HEK293 (cell line): ENCODE measurements around the gene HMX1.

Experiments used
- CTCF ChIA-PET: fragments of 350-600 bp; formaldehyde crosslinking; extraction: SDS; loops from one replicate; lab custom pipeline; 2021; ENCODE audit warnings: antibody characterized with exemption; lab: Yijun Ruan, JAX
- POLR2A ChIA-PET: fragments of 300-600 bp; formaldehyde crosslinking; extraction: SDS; loops from one replicate; lab custom pipeline; 2020; ENCODE audit warnings: antibody characterized with exemption, inconsistent platforms; lab: Yijun Ruan, JAX
- H3K27ac ChIP-seq: fragments of 200-500 bp; sonication (Bioruptor generic); 2 replicates; pipeline ENCODE4 v1.5.1; 2014; ENCODE audit warnings: low read depth, low read length, control low read depth, inconsistent platforms; ENCODE audit errors: extremely low read depth
- H3K36me3 ChIP-seq, 2 experiments: fragments of 200-500 bp in 1 of 2; sonication (Bioruptor generic) in 1 of 2; 1 replicate in 1 of 2; 2 replicates in 1 of 2; pipeline ENCODE4 v1.5.1; 2014 to 2017; ENCODE audit warnings: inconsistent platforms in 2 of 2, low read length in 2 of 2; ENCODE audit not compliant: control insufficient read depth in 2 of 2, insufficient read depth in 1 of 2
- H3K4me1 ChIP-seq: fragments of 200-500 bp; sonication (Bioruptor generic); 2 replicates; pipeline ENCODE4 v1.5.1; 2014; ENCODE audit warnings: mild to moderate bottlenecking, low read length, inconsistent platforms; ENCODE audit not compliant: control insufficient read depth, insufficient read depth
- H3K4me3 ChIP-seq: 2 replicates; pipeline ENCODE4 v1.5.1; 2011; ENCODE audit warnings: low read depth, mild to moderate bottlenecking, control low read depth, low read length, moderate library complexity
- H3K9me3 ChIP-seq: fragments of 200-500 bp; sonication (Bioruptor generic); 2 replicates; pipeline ENCODE4 v1.5.1; 2014; ENCODE audit warnings: low read depth, low read length, inconsistent platforms; ENCODE audit not compliant: control insufficient read depth, insufficient read depth
- FEZF1 ChIP-seq: fragments of 450-650 bp; formaldehyde crosslinking; IDR thresholded peaks from 2 replicates; pipeline ENCODE4 v1.5.1; 2016; ENCODE audit warnings: missing biosample characterization, missing genetic modification characterization
- GLI2 ChIP-seq: fragments of 450-650 bp; formaldehyde crosslinking; IDR thresholded peaks from 2 replicates; pipeline ENCODE4; 2017; ENCODE audit warnings: missing biosample characterization, missing genetic modification characterization, low read depth, borderline replicate concordance
- GLI4 ChIP-seq: fragments of 450-650 bp; formaldehyde crosslinking; IDR thresholded peaks from 2 replicates; pipeline ENCODE4 v1.5.1; 2016; ENCODE audit warnings: missing biosample characterization, missing genetic modification characterization
- MYNN ChIP-seq: fragments of 450-650 bp; formaldehyde crosslinking; IDR thresholded peaks from 2 replicates; pipeline ENCODE4 v1.5.1; 2016; ENCODE audit warnings: missing biosample characterization, missing genetic modification characterization, borderline replicate concordance
- SP2 ChIP-seq: fragments of 450-650 bp; formaldehyde crosslinking; IDR thresholded peaks from 2 replicates; pipeline ENCODE4 v1.5.1; 2016; ENCODE audit warnings: missing biosample characterization, missing genetic modification characterization
- ZBTB1 ChIP-seq: fragments of 450-650 bp; formaldehyde crosslinking; IDR thresholded peaks from 2 replicates; pipeline ENCODE4 v1.5.1; 2016; ENCODE audit warnings: missing biosample characterization, missing genetic modification characterization
- ZBTB20 ChIP-seq: fragments of 450-650 bp; formaldehyde crosslinking; IDR thresholded peaks from 2 replicates; pipeline ENCODE4 v1.5.1; 2016; ENCODE audit warnings: missing biosample characterization, missing genetic modification characterization
- ZIC2 ChIP-seq: fragments of 450-650 bp; formaldehyde crosslinking; IDR thresholded peaks from 2 replicates; pipeline ENCODE4 v1.5.1; 2016; ENCODE audit warnings: missing biosample characterization, missing genetic modification characterization
- ZNF138 ChIP-seq: fragments of 450-650 bp; formaldehyde crosslinking; IDR thresholded peaks from 2 replicates; pipeline ENCODE4 v1.5.1; 2016; ENCODE audit warnings: missing biosample characterization, missing genetic modification characterization, borderline replicate concordance
- ZNF140 ChIP-seq: fragments of 450-650 bp; formaldehyde crosslinking; IDR thresholded peaks from 2 replicates; pipeline ENCODE4 v1.5.1; 2016; ENCODE audit warnings: missing biosample characterization, missing genetic modification characterization
- ZNF214 ChIP-seq: fragments of 450-650 bp; formaldehyde crosslinking; IDR thresholded peaks from 2 replicates; pipeline ENCODE4 v1.5.1; 2017; ENCODE audit warnings: missing biosample characterization, mild to moderate bottlenecking, missing genetic modification characterization, borderline replicate concordance
- ZNF223 ChIP-seq: fragments of 450-650 bp; formaldehyde crosslinking; IDR thresholded peaks from 2 replicates; pipeline ENCODE4 v1.5.1; 2016; ENCODE audit warnings: missing biosample characterization, missing genetic modification characterization
- ZNF239 ChIP-seq: fragments of 450-650 bp; formaldehyde crosslinking; IDR thresholded peaks from 2 replicates; pipeline ENCODE4 v1.5.1; 2016; ENCODE audit warnings: missing biosample characterization, missing genetic modification characterization
- ZNF302 ChIP-seq: fragments of 450-650 bp; formaldehyde crosslinking; IDR thresholded peaks from 2 replicates; pipeline ENCODE4 v1.5.1; 2016; ENCODE audit warnings: missing biosample characterization, missing genetic modification characterization, low read depth
- ZNF354C ChIP-seq: fragments of 450-650 bp; formaldehyde crosslinking; IDR thresholded peaks from 2 replicates; pipeline ENCODE4 v1.5.1; 2016; ENCODE audit warnings: missing biosample characterization, missing genetic modification characterization, low read depth, borderline replicate concordance
- ZNF366 ChIP-seq: fragments of 450-650 bp; formaldehyde crosslinking; conservative IDR thresholded peaks from 2 replicates; pipeline ENCODE4 v1.5.1; 2016; ENCODE audit warnings: missing biosample characterization, missing genetic modification characterization
- ZNF394 ChIP-seq: fragments of 450-650 bp; formaldehyde crosslinking; IDR thresholded peaks from 2 replicates; pipeline ENCODE4 v1.5.1; 2016; ENCODE audit warnings: missing biosample characterization, missing genetic modification characterization, mild to moderate bottlenecking, moderate library complexity, borderline replicate concordance
- ZNF433 ChIP-seq: fragments of 450-650 bp; formaldehyde crosslinking; IDR thresholded peaks from 2 replicates; pipeline ENCODE4 v1.5.1; 2016; ENCODE audit warnings: missing biosample characterization, missing genetic modification characterization, low read depth
- ZNF629 ChIP-seq: fragments of 450-650 bp; formaldehyde crosslinking; IDR thresholded peaks from 2 replicates; pipeline ENCODE4 v1.5.1; 2017; ENCODE audit warnings: missing biosample characterization, missing genetic modification characterization
- ZNF677 ChIP-seq: fragments of 450-650 bp; IDR thresholded peaks from 2 replicates; pipeline ENCODE4 v1.5.0; 2018; ENCODE audit warnings: missing biosample characterization, mild to moderate bottlenecking, missing genetic modification characterization, moderate library complexity
- ZNF701 ChIP-seq: fragments of 450-650 bp; formaldehyde crosslinking; IDR thresholded peaks from 2 replicates; pipeline ENCODE4 v1.5.1; 2016; ENCODE audit warnings: missing biosample characterization, missing genetic modification characterization
- ZNF768 ChIP-seq: fragments of 450-650 bp; formaldehyde crosslinking; IDR thresholded peaks from 2 replicates; pipeline ENCODE4 v1.5.1; 2018; ENCODE audit warnings: missing biosample characterization, mild to moderate bottlenecking, missing genetic modification characterization
- ZNF843 ChIP-seq: fragments of 450-650 bp; formaldehyde crosslinking; IDR thresholded peaks from 2 replicates; pipeline ENCODE4 v1.5.1; 2016; ENCODE audit warnings: missing biosample characterization, missing genetic modification characterization
- ZSCAN30 ChIP-seq: fragments of 450-650 bp; IDR thresholded peaks from 2 replicates; pipeline ENCODE4 v1.5.1; 2018; ENCODE audit warnings: missing biosample characterization, mild to moderate bottlenecking, missing genetic modification characterization, moderate library complexity
- TF ChIP-seq, protein P1 (sequence below): fragments of 450-650 bp; formaldehyde crosslinking; IDR thresholded peaks from 2 replicates; pipeline ENCODE4 v1.5.1; 2016; ENCODE audit warnings: missing biosample characterization, missing genetic modification characterization
- TF ChIP-seq, protein P2 (sequence below): fragments of 450-650 bp; formaldehyde crosslinking; IDR thresholded peaks from 2 replicates; pipeline ENCODE4 v1.5.1; 2017; ENCODE audit warnings: missing biosample characterization, missing genetic modification characterization
- TF ChIP-seq, protein P3 (sequence below): fragments of 450-650 bp; formaldehyde crosslinking; IDR thresholded peaks from 2 replicates; pipeline ENCODE4 v1.5.1; 2016; ENCODE audit warnings: missing biosample characterization, missing genetic modification characterization

HMX1 gene

DNA sequence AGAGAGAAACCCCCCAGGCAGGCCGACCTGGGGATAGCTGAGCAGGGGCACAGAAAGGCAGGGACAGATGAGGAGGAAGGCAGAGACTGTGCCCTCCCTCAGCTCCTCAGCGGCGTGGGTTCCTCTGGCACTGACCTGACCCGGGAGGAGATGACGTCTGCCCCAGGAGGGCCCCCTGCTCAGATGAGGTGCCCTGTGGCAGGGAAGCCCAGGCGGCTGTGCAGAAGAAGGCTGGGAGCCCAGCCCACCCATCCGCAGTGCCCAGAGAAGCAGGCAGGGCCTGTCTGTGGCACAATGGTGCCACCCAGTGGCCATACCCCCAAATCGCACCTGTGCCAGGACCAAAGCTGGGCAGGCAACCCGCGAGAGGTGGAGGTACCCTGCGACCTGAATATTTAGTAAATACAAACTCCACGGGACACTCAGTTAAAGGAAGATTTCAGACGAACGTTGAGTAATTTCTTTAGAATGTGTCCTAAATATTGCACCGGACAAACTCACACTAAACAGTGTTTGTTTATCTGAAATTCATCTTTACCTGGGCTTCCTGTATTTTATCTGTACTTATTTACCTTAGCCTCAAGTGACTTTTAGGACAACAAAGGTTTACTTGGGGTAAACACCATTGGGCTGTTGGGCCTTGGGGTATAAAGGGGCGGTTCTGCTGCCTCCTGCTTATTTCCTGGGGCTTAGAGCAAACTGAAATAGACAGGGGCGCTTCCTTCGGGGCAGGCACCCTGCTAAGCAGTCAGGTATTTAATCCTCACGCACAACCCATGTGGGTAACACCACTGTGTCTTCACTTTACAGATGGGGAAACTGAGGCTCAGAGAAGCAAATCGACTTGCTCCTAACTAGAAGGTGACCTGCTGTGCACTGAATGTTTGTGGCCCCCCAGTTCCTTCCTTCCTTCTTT is 46.5 kb upstream of the HMX1 start (continued):
- TF ChIP-seq, protein P1, sequence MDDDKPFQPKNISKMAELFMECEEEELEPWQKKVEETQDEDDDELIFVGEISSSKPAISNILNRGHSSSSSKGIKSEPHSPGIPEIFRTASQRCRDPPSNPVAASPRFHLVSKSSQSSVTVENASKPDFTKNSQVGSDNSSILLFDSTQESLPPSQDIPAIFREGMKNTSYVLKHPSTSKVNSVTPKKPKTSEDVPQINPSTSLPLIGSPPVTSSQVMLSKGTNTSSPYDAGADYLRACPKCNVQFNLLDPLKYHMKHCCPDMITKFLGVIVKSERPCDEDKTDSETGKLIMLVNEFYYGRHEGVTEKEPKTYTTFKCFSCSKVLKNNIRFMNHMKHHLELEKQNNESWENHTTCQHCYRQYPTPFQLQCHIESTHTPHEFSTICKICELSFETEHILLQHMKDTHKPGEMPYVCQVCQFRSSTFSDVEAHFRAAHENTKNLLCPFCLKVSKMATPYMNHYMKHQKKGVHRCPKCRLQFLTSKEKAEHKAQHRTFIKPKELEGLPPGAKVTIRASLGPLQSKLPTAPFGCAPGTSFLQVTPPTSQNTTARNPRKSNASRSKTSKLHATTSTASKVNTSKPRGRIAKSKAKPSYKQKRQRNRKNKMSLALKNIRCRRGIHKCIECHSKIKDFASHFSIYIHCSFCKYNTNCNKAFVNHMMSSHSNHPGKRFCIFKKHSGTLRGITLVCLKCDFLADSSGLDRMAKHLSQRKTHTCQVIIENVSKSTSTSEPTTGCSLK (tag by site-specific recombination) = no peak
- no peak for TF ChIP-seq MYNN (tag by site-specific recombination)
- no peak for TF ChIP-seq GLI4 (tag by site-specific recombination)
- no peak for TF ChIP-seq ZNF629 (tag by site-specific recombination)
- TF ChIP-seq ZNF302 (tag by site-specific recombination) = no peak
- TF ChIP-seq ZIC2 = no peak
- TF ChIP-seq ZBTB20 (tag by site-specific recombination) = peak; percentile 91
- TF ChIP-seq, protein P2, sequence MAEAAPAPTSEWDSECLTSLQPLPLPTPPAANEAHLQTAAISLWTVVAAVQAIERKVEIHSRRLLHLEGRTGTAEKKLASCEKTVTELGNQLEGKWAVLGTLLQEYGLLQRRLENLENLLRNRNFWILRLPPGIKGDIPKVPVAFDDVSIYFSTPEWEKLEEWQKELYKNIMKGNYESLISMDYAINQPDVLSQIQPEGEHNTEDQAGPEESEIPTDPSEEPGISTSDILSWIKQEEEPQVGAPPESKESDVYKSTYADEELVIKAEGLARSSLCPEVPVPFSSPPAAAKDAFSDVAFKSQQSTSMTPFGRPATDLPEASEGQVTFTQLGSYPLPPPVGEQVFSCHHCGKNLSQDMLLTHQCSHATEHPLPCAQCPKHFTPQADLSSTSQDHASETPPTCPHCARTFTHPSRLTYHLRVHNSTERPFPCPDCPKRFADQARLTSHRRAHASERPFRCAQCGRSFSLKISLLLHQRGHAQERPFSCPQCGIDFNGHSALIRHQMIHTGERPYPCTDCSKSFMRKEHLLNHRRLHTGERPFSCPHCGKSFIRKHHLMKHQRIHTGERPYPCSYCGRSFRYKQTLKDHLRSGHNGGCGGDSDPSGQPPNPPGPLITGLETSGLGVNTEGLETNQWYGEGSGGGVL (tag by site-specific recombination) = no peak
- no peak for TF ChIP-seq ZNF366 (tag by site-specific recombination)
- no peak for TF ChIP-seq ZNF677 (tag by site-specific recombination)
- TF ChIP-seq, all 188 proteins: peak for 8

DNA sequence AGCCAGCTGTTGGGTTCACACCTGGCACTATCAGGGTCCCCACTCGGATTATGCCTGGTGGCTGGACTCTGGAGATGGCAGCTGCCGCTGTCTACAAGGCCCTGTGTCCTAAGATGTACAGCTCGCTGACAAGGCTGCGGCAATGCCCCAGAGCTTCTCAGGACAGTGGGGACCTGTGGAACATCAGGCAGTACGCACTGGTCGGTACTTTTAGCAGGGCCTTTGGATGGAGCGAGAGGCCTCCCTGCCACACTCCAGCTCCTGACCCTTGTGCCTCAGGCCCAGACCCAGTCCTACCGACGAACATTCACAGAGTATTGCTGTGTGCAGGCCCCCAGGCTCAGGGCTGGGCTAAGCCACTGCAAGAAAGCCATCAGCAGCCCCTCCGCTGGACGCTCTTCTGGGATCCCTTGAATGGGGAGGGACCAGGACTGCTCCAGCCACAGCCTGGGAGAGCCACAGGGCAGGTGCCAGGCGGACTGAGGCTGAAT is 45.7 kb upstream of the HMX1 start:
- H3K36me3 ChIP-seq = no peaks in the 10 kb centered on the region
- H3K9me3 ChIP-seq = no peaks in the 10 kb centered on the region
- no peak overlapping the region for H3K27ac ChIP-seq
- POLR2A ChIA-PET = interaction anchor here (0.9 kb wide), 1 partner anchor 229 kb away, joined by 3 read pairs; no protein-coding TSS in a partner anchor
- CTCF ChIA-PET = interaction anchor here (0.6 to 2.1 kb wide), 13 partner anchors 8 to 1511 kb away, joined by 3 to 17 read pairs (median 4); no protein-coding TSS in a partner anchor
- no peak for TF ChIP-seq ZNF433
- no peak for TF ChIP-seq ZNF701 (tag by site-specific recombination)
- no peak for TF ChIP-seq ZNF138 (tag by site-specific recombination)
- TF ChIP-seq ZNF843 (tag by site-specific recombination) = no peak
- TF ChIP-seq ZNF394 (tag by site-specific recombination) = no peak
- no peak for TF ChIP-seq ZNF239 (tag by site-specific recombination)
- TF ChIP-seq ZBTB1 (tag by site-specific recombination) = no peak
- no peak for TF ChIP-seq ZNF223 (tag by site-specific recombination)
- no peak for TF ChIP-seq SP2 (tag by site-specific recombination)
- TF ChIP-seq ZNF366 (tag by site-specific recombination) = no peak
- no peak for TF ChIP-seq GLI2 (tag by site-specific recombination)
- TF ChIP-seq, protein P3, sequence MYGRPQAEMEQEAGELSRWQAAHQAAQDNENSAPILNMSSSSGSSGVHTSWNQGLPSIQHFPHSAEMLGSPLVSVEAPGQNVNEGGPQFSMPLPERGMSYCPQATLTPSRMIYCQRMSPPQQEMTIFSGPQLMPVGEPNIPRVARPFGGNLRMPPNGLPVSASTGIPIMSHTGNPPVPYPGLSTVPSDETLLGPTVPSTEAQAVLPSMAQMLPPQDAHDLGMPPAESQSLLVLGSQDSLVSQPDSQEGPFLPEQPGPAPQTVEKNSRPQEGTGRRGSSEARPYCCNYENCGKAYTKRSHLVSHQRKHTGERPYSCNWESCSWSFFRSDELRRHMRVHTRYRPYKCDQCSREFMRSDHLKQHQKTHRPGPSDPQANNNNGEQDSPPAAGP = no peak
- TF ChIP-seq FEZF1 (tag by site-specific recombination) = no peak
- TF ChIP-seq ZSCAN30 = no peak
- TF ChIP-seq ZNF354C = no peak
- TF ChIP-seq ZNF768 = no peak
- no peak for TF ChIP-seq ZNF214 (tag by site-specific recombination)
- TF ChIP-seq ZNF140 (tag by site-specific recombination) = no peak
- no peak overlapping the region for H3K4me3 ChIP-seq
- no peaks in the 10 kb centered on the region for H3K4me1 ChIP-seq
